ENCODE measurements around the gene LMAN1L. TPM values are rescaled to one million over a fixed set of nuclear protein-coding genes. Genes with fewer than 3 reads are reported as not detected.
A peak's percentile ranks its signal among the peaks of the same experiment; 100 is the strongest.

The LMAN1L gene
- total RNA-seq, 1 experiment from 2014 or later, result not detected

- H3K79me1 ChIP-seq (ENCODE audit: insufficient read depth, low read depth, low read length, poor library complexity, severe bottlenecking), result no peaks in the 10 kb centered on the region
- no peak overlapping the region for H2BK12ac ChIP-seq (ENCODE audit: insufficient read length, low read depth, low read length)
- H2AFZ ChIP-seq (ENCODE audit: low read length), result no peak overlapping the region
- H3K23ac ChIP-seq (ENCODE audit: insufficient read length, low read depth, low read length), result no peak overlapping the region
- Mint-ChIP-seq H3K27ac (peak overlapping the region; percentile 26 to 90 (median 86); a peak in 3 of 7 replicates), H3K27me3 (ENCODE audit: low read depth) (peaks cover 7% of the 10 kb centered on the region), H3K4me1 (peaks cover 6 to 23% of the 10 kb centered on the region in 2 experiments; a peak in 2 of 4 replicates), H3K9me3 (no peaks in the 10 kb centered on the region), H3K36me3 (ENCODE audit: insufficient read depth in 1 of 3, low read depth in 3 of 3) (peaks cover 3 to 26% (median 19%) of the 10 kb centered on the region in 3 experiments), H3K4me3 (no peak overlapping the region)
- no peak overlapping the region for H2BK5ac ChIP-seq (ENCODE audit: insufficient read length, low read length)
- H3K79me2 ChIP-seq (ENCODE audit: insufficient read depth, low read length), result no peaks in the 10 kb centered on the region
- no peaks in the 10 kb centered on the region for H3K27me3 ChIP-seq (ENCODE audit: insufficient read depth, low read length)
- H3K4me1 ChIP-seq (ENCODE audit: insufficient read depth, low read length), result no peaks in the 10 kb centered on the region
- no peak overlapping the region for H2BK20ac ChIP-seq (ENCODE audit: low read depth, low read length, poor library complexity, severe bottlenecking)
- no peak overlapping the region for H2BK15ac ChIP-seq (ENCODE audit: low read depth, low read length)
- no peak overlapping the region for H3K9ac ChIP-seq (ENCODE audit: extremely low read depth, insufficient read length, low read length)
- WGBS (ENCODE audit: extremely low coverage, insufficient read length, low lambda C conversion rate), result no CpG with 5 or more reads among the region's 5 CpGs
- DNase-seq, result peak; percentile 94
- H3K27ac ChIP-seq (ENCODE audit: insufficient read length, low read depth, low read length), result no peak overlapping the region
- TF ChIP-seq, protein P1, sequence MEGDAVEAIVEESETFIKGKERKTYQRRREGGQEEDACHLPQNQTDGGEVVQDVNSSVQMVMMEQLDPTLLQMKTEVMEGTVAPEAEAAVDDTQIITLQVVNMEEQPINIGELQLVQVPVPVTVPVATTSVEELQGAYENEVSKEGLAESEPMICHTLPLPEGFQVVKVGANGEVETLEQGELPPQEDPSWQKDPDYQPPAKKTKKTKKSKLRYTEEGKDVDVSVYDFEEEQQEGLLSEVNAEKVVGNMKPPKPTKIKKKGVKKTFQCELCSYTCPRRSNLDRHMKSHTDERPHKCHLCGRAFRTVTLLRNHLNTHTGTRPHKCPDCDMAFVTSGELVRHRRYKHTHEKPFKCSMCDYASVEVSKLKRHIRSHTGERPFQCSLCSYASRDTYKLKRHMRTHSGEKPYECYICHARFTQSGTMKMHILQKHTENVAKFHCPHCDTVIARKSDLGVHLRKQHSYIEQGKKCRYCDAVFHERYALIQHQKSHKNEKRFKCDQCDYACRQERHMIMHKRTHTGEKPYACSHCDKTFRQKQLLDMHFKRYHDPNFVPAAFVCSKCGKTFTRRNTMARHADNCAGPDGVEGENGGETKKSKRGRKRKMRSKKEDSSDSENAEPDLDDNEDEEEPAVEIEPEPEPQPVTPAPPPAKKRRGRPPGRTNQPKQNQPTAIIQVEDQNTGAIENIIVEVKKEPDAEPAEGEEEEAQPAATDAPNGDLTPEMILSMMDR (conservative IDR thresholded peaks at IDR 0.05), result peak; percentile 98
- H3K9me3 ChIP-seq (ENCODE audit: control insufficient read depth, low read depth, low read length), result no peaks in the 10 kb centered on the region
- peaks cover 3% of the 10 kb centered on the region for H4K20me1 ChIP-seq (ENCODE audit: control insufficient read depth, insufficient read depth, insufficient read length)
- H3K56ac ChIP-seq (ENCODE audit: insufficient read length, low read depth, low read length), result no peak overlapping the region
- H2BK120ac ChIP-seq (ENCODE audit: low read depth, low read length, poor library complexity, severe bottlenecking), result no peak overlapping the region
- no peak overlapping the region for H3T11ph ChIP-seq (ENCODE audit: low read length)
- no peak overlapping the region for H3K18ac ChIP-seq (ENCODE audit: insufficient read length, low read depth, low read length)
- no peak overlapping the region for H4K91ac ChIP-seq (ENCODE audit: insufficient read length, low read depth, low read length)
- H2AK5ac ChIP-seq (ENCODE audit: insufficient read length, low read length), result no peak overlapping the region
- no peak overlapping the region for H4K5ac ChIP-seq (ENCODE audit: insufficient read length, low read depth, low read length)
- H4K8ac ChIP-seq (replicated peaks; ENCODE audit: insufficient read length, low read depth, low read length), result no peak overlapping the region
- no peak overlapping the region for H3K4me2 ChIP-seq (ENCODE audit: insufficient read depth, insufficient read length, low read length)
- H3K14ac ChIP-seq (ENCODE audit: insufficient read depth, low read length), result no peak overlapping the region
- H3K4ac ChIP-seq (ENCODE audit: low read depth, low read length), result no peak overlapping the region
- no peaks in the 10 kb centered on the region for H3K23me2 ChIP-seq (ENCODE audit: insufficient read length, low read depth, low read length, poor library complexity, severe bottlenecking)
Measured at GRCh38 chr15:74835312-74835823, 22.7 kb downstream of the LMAN1L start.

All from H9 (cell line).